ENCODE results near the gene IQGAP3.

- peak in 1 of 2 donors; percentile 30 for TF ChIP-seq CTCF (conservative IDR thresholded peaks at IDR 0.05 in 1 of 2, IDR thresholded peaks at IDR 0.05 in 1 of 2; ENCODE audit: low read depth in 1 of 2, low read length in 2 of 2)
- TF ChIP-seq EZH2 (IDR thresholded peaks at IDR 0.05; ENCODE audit: low read length, missing control alignments): no peak
Observed at GRCh38 chr1:156489166-156489934, 83.0 kb downstream of the IQGAP3 start.
